T-helper 17 cell (primary cell): ENCODE measurements around the gene RNF215. TPM values are rescaled to one million over a fixed set of nuclear protein-coding genes. Genes with fewer than 3 reads are reported as not detected.

Source experiments
- ATAC-seq: fragments of 150-1000 bp; cut with Tn5 transposase; 2 replicates; pipeline ENCODE4 v1.10.0; 2021; ENCODE audit warnings: mild to moderate bottlenecking, moderate library complexity
- DNase-seq, 3 donors: peaks; one replicate each; pipeline versions ENCODE4 v3.0.0 to v3.0.0-alpha.2; 2020 to 2021
- H3K9me3 ChIP-seq: one replicate; pipeline ENCODE4 v1.7.0; 2013; ENCODE audit warnings: low read length, mild to moderate bottlenecking; ENCODE audit not compliant: control insufficient read depth, poor library complexity, severe bottlenecking
- H3K27ac Mint-ChIP-seq: one replicate; pipeline ENCODE4 v1.8.0; 2022; ENCODE audit warnings: mild to moderate bottlenecking, moderate library complexity, mixed read lengths
- H3K27me3 Mint-ChIP-seq: one replicate; pipeline ENCODE4 v1.8.0; 2022; ENCODE audit warnings: mixed read lengths
- H3K36me3 Mint-ChIP-seq: one replicate; pipeline ENCODE4 v1.8.0; 2022; ENCODE audit warnings: low read depth, mixed read lengths
- H3K4me1 Mint-ChIP-seq: one replicate; pipeline ENCODE4 v1.8.0; 2022; ENCODE audit warnings: mild to moderate bottlenecking, mixed read lengths
- H3K4me3 Mint-ChIP-seq: one replicate; pipeline ENCODE4 v1.8.0; 2022; ENCODE audit warnings: mild to moderate bottlenecking, moderate library complexity, mixed read lengths
- total RNA-seq, 4 donors: library from RNA in 2 of 4; stranded (reverse) in 2 of 4; gene quantifications; one replicate each; pipeline ENCODE4 v1.2.3 and lab custom pipeline; 2022 to 2026

RNF215 gene
- total RNA-seq, 2 donors from 2014 or later: 4.9 to 12.3 TPM

DNA sequence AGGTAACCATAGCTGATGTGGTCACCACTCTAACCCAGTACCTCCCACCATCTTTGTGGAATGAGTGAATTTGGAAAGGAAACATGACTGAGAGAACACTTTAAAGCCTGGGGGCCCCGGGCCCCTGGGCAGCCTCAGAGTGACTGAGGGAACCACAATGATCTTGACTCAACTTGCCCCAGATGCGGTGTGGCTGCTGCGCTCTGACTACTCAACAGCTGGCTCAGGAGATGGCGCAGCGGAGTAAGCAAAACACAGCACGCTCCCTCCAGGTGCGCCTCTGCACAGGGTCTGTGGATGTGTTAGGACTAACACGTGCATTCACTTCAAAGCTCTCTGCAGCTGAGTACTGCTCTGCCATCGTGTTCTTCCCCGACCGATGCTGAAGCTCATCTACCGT, 5.9 kb downstream of the RNF215 start:
- peak overlapping the region; percentile 47 for H3K27ac Mint-ChIP-seq
- no peak for ATAC-seq

DNA sequence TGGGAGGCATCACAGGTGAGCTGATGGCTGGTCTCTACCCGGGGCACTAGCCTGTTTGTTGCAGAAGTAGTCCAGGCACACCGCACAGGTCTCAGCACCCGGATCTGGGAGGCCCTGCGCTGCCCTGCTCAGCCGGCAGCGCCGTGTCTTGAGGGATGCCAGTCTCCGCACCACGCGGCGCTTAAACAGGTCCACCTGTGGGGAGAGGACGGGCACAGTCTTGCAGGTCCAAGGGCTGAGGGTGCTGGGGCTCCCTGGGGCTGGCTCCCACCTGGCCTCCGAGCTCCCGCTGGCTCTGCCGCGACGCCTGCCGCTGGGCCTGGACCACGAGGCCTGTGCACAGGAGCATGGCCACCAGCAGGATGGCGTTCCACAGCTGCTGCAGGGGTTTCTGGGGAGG, 7.2 kb downstream of the RNF215 start:
- H3K36me3 Mint-ChIP-seq: peaks cover 2% of the 10 kb centered on the region
- no peak for ATAC-seq
- H3K9me3 ChIP-seq: no peaks in the 10 kb centered on the region
- no peaks in the 10 kb centered on the region for H3K4me1 Mint-ChIP-seq
- no peak for DNase-seq
- H3K27me3 Mint-ChIP-seq: no peaks in the 10 kb centered on the region
- no peak overlapping the region for H3K4me3 Mint-ChIP-seq
- peak overlapping the region; percentile 47 for H3K27ac Mint-ChIP-seq

More for the DNA sequence above, 5.9 kb downstream of the RNF215 start:
- H3K9me3 ChIP-seq: no peaks in the 10 kb centered on the region
- no peak for DNase-seq
- Mint-ChIP-seq H3K27me3 (no peaks in the 10 kb centered on the region), H3K36me3 (peaks cover 2% of the 10 kb centered on the region), H3K4me1 (peaks cover 2% of the 10 kb centered on the region), H3K4me3 (no peak overlapping the region)

DNA sequence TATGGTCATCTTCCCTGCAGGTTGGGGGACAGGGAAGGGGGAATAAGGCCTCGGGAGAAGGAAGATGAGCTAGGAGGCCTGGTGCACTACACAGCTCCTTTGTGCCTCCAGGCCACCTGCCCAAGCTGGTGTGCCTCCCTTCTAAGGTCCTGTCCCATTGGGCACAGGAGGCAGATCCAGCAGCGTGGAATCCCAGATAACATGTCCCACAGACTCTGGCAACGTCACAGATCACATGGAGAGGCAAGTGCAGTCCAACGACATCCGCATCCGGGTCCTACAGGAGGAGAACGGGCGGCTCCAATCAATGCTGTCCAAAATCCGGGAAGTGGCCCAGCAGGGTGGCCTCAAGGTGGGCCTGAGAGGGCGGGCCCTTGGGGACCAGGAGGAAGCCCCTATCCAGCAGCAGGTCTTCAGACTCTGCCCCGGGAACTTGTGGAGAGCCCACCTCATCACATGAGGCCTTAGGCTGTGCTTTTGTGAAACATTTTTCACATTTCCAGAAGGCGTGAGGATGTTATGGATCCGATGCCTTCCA, 11.8 kb downstream of the RNF215 start:
- ATAC-seq (no peak), DNase-seq (no peak)
- no peak overlapping the region for H3K27ac Mint-ChIP-seq
- H3K27me3 Mint-ChIP-seq: no peaks in the 10 kb centered on the region
- no peaks in the 10 kb centered on the region for H3K9me3 ChIP-seq
- peaks cover 3% of the 10 kb centered on the region for H3K4me1 Mint-ChIP-seq
- no peaks in the 10 kb centered on the region for H3K36me3 Mint-ChIP-seq
- H3K4me3 Mint-ChIP-seq: no peak overlapping the region

GRCh38 chr22:30373331-30374325, 13.6 kb downstream of the RNF215 start:
- DNase-seq (no peak), ATAC-seq (no peak)
- Mint-ChIP-seq H3K4me1 (peaks cover 4% of the 10 kb centered on the region), H3K36me3 (no peaks in the 10 kb centered on the region), H3K27me3 (no peaks in the 10 kb centered on the region), H3K4me3 (no peak overlapping the region), H3K27ac (no peak overlapping the region)
- no peaks in the 10 kb centered on the region for H3K9me3 ChIP-seq

DNA sequence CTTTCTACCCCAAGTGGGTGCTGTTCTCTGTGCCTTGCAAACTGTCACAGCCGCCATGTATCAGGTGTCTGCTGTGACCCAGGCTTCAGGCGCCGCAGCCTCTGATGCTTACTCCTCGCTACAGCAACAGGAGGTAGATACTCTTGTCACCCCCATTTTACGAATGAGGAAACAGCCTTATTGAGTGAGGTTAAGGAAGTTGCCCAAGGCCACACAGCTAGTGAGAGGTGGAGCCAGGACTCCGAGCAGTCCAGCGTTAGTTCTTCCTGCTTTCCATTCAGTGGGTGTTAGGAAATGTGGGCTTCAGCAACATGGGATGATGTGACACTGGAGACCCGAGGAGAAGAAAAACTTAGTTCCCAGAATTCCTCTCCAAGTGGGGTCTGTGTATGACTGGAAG, 14.3 kb downstream of the RNF215 start:
- Mint-ChIP-seq H3K4me1 (peaks cover 4% of the 10 kb centered on the region), H3K4me3 (no peak overlapping the region), H3K36me3 (no peaks in the 10 kb centered on the region), H3K27me3 (no peaks in the 10 kb centered on the region), H3K27ac (no peak overlapping the region)
- ATAC-seq (no peak), DNase-seq (no peak)
- no peaks in the 10 kb centered on the region for H3K9me3 ChIP-seq

DNA sequence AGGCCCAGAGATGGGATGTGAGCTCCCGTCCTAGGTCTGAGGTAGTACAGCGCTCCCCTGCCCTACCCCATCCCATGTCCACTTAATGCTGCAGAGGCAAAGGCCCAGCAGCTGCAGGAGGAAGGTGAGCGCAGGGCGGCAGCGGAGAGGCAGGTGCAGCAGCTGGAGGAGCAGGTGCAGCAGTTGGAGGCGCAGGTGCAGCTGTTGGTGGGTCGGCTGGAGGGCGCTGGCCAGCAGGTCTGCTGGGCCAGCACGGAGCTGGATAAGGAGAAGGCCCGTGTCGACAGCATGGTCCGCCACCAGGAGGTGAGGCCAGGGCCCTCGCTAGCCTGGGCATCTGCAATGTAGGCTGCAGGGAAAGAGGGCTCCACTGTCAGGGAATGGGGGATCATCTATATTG, 15.2 kb downstream of the RNF215 start:
- Mint-ChIP-seq H3K36me3 (no peaks in the 10 kb centered on the region), H3K27ac (no peak overlapping the region), H3K4me3 (no peak overlapping the region), H3K27me3 (no peaks in the 10 kb centered on the region), H3K4me1 (peaks cover 4% of the 10 kb centered on the region)
- DNase-seq: no peak
- no peak for ATAC-seq
- H3K9me3 ChIP-seq: no peaks in the 10 kb centered on the region

DNA sequence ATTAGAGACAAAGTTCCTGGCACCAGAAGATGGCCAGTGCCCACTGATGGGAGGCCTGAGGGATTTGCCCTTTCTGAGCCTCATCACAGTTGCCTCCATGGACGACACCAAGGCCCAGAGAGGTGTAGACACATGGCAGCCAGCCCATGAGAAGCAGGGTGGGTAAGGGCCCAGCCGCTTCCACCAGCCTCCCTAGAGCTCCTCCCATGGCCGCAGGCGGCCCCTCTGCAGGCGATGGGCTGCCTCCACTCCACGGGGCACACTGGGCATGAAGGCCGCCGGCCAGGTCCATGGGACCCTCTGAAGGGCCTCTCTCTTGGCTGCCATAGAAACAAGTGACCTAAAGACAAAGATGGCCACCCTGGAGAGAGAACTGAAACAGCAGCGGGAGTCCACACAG, 15.9 kb downstream of the RNF215 start:
- no peak for DNase-seq
- no peaks in the 10 kb centered on the region for H3K9me3 ChIP-seq
- H3K27ac Mint-ChIP-seq: no peak overlapping the region
- H3K4me1 Mint-ChIP-seq: peaks cover 4% of the 10 kb centered on the region
- no peak overlapping the region for H3K4me3 Mint-ChIP-seq
- H3K36me3 Mint-ChIP-seq: peaks cover 2% of the 10 kb centered on the region
- no peaks in the 10 kb centered on the region for H3K27me3 Mint-ChIP-seq
- no peak for ATAC-seq

- H3K4me3 Mint-ChIP-seq: no peak overlapping the region
- H3K4me1 Mint-ChIP-seq: peaks cover 4% of the 10 kb centered on the region
Observed at GRCh38 chr22:30370641-30371230, 16.5 kb downstream of the RNF215 start.

DNA sequence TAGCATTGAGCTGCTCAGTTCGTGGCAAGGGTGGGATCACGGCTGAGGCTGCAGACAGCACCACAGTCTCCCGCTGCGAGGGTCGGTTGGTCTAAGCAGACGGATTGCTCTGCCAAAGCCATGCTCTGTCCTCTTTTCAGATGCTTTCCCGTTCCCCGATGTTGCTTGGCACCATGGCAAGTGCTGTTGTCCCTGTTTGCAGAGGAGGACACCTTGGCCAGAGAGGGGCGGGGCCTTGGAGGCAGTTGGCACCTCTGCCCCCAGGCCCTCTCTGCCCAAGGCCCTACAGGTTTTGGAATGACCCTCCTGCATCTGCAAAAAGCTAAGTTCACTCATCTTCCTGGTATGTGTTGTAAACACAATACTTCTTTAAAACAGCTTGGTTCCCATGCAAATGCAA, 18.8 kb downstream of the RNF215 start:
- no peaks in the 10 kb centered on the region for H3K27me3 Mint-ChIP-seq
- DNase-seq (no peak), ATAC-seq (no peak)
- H3K9me3 ChIP-seq: no peaks in the 10 kb centered on the region
- no peak overlapping the region for H3K27ac Mint-ChIP-seq
- H3K4me1 Mint-ChIP-seq: peaks cover 4% of the 10 kb centered on the region
- H3K36me3 Mint-ChIP-seq: peaks cover 4% of the 10 kb centered on the region
- H3K4me3 Mint-ChIP-seq: no peak overlapping the region

More at GRCh38 chr22:30370641-30371230, 16.5 kb downstream of the RNF215 start:
- Mint-ChIP-seq H3K36me3 (peaks cover 4% of the 10 kb centered on the region), H3K27me3 (no peaks in the 10 kb centered on the region), H3K27ac (no peak overlapping the region)
- no peaks in the 10 kb centered on the region for H3K9me3 ChIP-seq
- ATAC-seq (no peak), DNase-seq (no peak)

GRCh38 chr22:30365891-30366290, 21.3 kb downstream of the RNF215 start:
- no peak for DNase-seq
- no peak for ATAC-seq
- H3K4me1 Mint-ChIP-seq: peaks cover 7% of the 10 kb centered on the region
- no peaks in the 10 kb centered on the region for H3K27me3 Mint-ChIP-seq
- H3K4me3 Mint-ChIP-seq: no peak overlapping the region
- no peak overlapping the region for H3K27ac Mint-ChIP-seq
- no peaks in the 10 kb centered on the region for H3K9me3 ChIP-seq
- H3K36me3 Mint-ChIP-seq: peaks cover 4% of the 10 kb centered on the region

DNA sequence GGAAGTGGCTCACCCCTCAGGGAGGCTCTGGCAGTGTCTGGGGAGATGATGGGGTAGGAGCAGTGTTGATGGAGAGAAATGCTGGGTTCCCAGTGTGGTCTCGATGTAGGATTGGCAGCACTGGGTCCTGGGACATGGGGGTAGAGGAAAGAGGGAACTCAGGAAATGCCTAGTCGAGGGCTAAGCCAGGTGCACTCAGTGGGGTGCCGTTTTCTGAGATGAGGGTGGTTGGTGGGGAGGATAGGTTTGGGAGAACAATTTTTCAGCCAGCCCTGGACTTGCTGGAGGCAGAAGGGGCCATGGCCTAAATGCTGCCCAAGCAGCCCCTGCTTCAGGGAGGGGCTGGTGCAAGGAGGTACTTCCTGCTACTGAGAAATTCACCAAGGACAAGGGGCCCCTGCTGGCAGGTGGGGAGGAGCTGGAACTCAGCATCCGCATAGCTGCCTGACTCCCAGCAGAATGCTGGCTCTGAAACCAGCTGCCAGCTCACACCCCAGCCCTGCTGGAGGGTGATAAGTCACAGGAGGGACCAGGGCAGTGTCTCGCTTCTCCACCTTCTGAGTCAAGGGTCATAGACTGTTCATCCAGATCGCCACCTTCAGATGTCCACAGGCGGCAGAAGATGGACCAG, 24.4 kb downstream of the RNF215 start:
- H3K9me3 ChIP-seq: no peaks in the 10 kb centered on the region
- ATAC-seq (no peak), DNase-seq (no peak)
- no peak overlapping the region for H3K4me3 Mint-ChIP-seq
- peaks cover 9% of the 10 kb centered on the region for H3K4me1 Mint-ChIP-seq
- H3K27me3 Mint-ChIP-seq: no peaks in the 10 kb centered on the region
- H3K36me3 Mint-ChIP-seq: peaks cover 4% of the 10 kb centered on the region
- H3K27ac Mint-ChIP-seq: no peak overlapping the region

GRCh38 chr22:30361916-30362650, 25.1 kb downstream of the RNF215 start:
- H3K9me3 ChIP-seq: no peaks in the 10 kb centered on the region
- H3K4me3 Mint-ChIP-seq: no peak overlapping the region
- no peaks in the 10 kb centered on the region for H3K27me3 Mint-ChIP-seq
- peak overlapping the region; percentile 68 for H3K27ac Mint-ChIP-seq
- ATAC-seq: no peak
- DNase-seq: no peak
- peaks cover 4% of the 10 kb centered on the region for H3K36me3 Mint-ChIP-seq
- peaks cover 12% of the 10 kb centered on the region for H3K4me1 Mint-ChIP-seq
